ENCODE measurements around the gene RASGRF1. TPM values are rescaled to one million over a fixed set of nuclear protein-coding genes. Genes with fewer than 3 reads are reported as not detected.

RASGRF1 gene
- total RNA-seq, 4 donors from 2014 or later, result 0.10 TPM; not detected in 3

- 87 to 89% methylated on average over 10 of the region's 10 CpGs for WGBS, 2 donors
- TF ChIP-seq POLR2A (IDR thresholded peaks at IDR 0.05) (no peak), CTCF (IDR thresholded peaks at IDR 0.05) (no peak)
Measured at GRCh38 chr15:79047676-79048439, 42.7 kb downstream of the RASGRF1 start.

GRCh38 chr15:79046691-79047404 lies 43.7 kb downstream of the RASGRF1 start:
- intact Hi-C loops (cut with DNase I; ENCODE audit: low total_unique reads), result no loop called here
- no peak overlapping the region for H3K4me3 ChIP-seq (ENCODE audit: low read depth, poor library complexity, severe bottlenecking)
- 81 to 82% methylated on average over 12 to 18 of the region's 19 CpGs for WGBS, 2 donors
- no peak for DNase-seq (ENCODE audit: low spot score in 2 of 2)
- no peak for TF ChIP-seq POLR2A (IDR thresholded peaks at IDR 0.05)
- TF ChIP-seq CTCF (IDR thresholded peaks at IDR 0.05), result no peak

More at GRCh38 chr15:79047676-79048439, 42.7 kb downstream of the RASGRF1 start:
- no peak for DNase-seq (ENCODE audit: low spot score in 2 of 2)
- intact Hi-C loops (cut with DNase I; ENCODE audit: low total_unique reads), result no loop called here
- no peak overlapping the region for H3K4me3 ChIP-seq (ENCODE audit: low read depth, poor library complexity, severe bottlenecking)

- WGBS, 2 donors, result 54 to 90% methylated on average over 1 of the region's 1 CpG
- intact Hi-C loops (cut with DNase I; ENCODE audit: low total_unique reads), result no loop called here
Measured at GRCh38 chr15:79045041-79045440, 45.5 kb downstream of the RASGRF1 start.

GRCh38 chr15:79042213-79042928 lies 48.2 kb downstream of the RASGRF1 start:
- no peak for DNase-seq (ENCODE audit: low spot score in 2 of 2)
- TF ChIP-seq POLR2A (IDR thresholded peaks at IDR 0.05), result no peak
- TF ChIP-seq CTCF (IDR thresholded peaks at IDR 0.05), result no peak
- no peak overlapping the region for H3K4me3 ChIP-seq (ENCODE audit: low read depth, poor library complexity, severe bottlenecking)
- intact Hi-C loops (cut with DNase I; ENCODE audit: low total_unique reads), result no loop called here
- WGBS, 2 donors, result 47 to 62% methylated on average over 2 of the region's 2 CpGs

More at GRCh38 chr15:79045041-79045440, 45.5 kb downstream of the RASGRF1 start:
- no peak overlapping the region for H3K4me3 ChIP-seq (ENCODE audit: low read depth, poor library complexity, severe bottlenecking)
- no peak for TF ChIP-seq CTCF (IDR thresholded peaks at IDR 0.05)
- no peak for TF ChIP-seq POLR2A (IDR thresholded peaks at IDR 0.05)
- DNase-seq (ENCODE audit: low spot score in 2 of 2), result no peak

GRCh38 chr15:79041601-79042168 lies 48.9 kb downstream of the RASGRF1 start:
- no peak overlapping the region for H3K4me3 ChIP-seq (ENCODE audit: low read depth, poor library complexity, severe bottlenecking)
- no peak for DNase-seq (ENCODE audit: low spot score in 2 of 2)
- WGBS, 2 donors, result 63 to 66% methylated on average over 4 of the region's 4 CpGs
- TF ChIP-seq CTCF (IDR thresholded peaks at IDR 0.05), result no peak
- TF ChIP-seq POLR2A (IDR thresholded peaks at IDR 0.05), result no peak
- intact Hi-C loops (cut with DNase I; ENCODE audit: low total_unique reads), result no loop called here
